IMR-90 (cell line): ENCODE measurements around the gene OR51F2.

Source experiments
- CEBPB ChIP-seq: IDR thresholded peaks from 2 replicates; pipeline ENCODE4 v1.6.1; 2012; ENCODE audit warnings: low read depth, low read length, improper control_type of control experiment
- FOS ChIP-seq: fragments of 150-350 bp; IDR thresholded peaks from 2 replicates; pipeline ENCODE4 v1.6.1; 2016; ENCODE audit warnings: low read depth, low read length
- TF ChIP-seq, protein P1 (sequence below): conservative IDR thresholded peaks from 2 replicates; pipeline ENCODE4 v1.5.1; 2012; ENCODE audit warnings: mild to moderate bottlenecking, low read depth, low read length, improper control_type of control experiment

- TF ChIP-seq, protein P1, sequence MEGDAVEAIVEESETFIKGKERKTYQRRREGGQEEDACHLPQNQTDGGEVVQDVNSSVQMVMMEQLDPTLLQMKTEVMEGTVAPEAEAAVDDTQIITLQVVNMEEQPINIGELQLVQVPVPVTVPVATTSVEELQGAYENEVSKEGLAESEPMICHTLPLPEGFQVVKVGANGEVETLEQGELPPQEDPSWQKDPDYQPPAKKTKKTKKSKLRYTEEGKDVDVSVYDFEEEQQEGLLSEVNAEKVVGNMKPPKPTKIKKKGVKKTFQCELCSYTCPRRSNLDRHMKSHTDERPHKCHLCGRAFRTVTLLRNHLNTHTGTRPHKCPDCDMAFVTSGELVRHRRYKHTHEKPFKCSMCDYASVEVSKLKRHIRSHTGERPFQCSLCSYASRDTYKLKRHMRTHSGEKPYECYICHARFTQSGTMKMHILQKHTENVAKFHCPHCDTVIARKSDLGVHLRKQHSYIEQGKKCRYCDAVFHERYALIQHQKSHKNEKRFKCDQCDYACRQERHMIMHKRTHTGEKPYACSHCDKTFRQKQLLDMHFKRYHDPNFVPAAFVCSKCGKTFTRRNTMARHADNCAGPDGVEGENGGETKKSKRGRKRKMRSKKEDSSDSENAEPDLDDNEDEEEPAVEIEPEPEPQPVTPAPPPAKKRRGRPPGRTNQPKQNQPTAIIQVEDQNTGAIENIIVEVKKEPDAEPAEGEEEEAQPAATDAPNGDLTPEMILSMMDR, result no peak
- TF ChIP-seq CEBPB (no peak), FOS (no peak)
Observed at GRCh38 chr11:4862447-4863236, 41.5 kb downstream of the OR51F2 start.
